GM23338 (cell line): ENCODE results near the gene WFDC12. TPM values are rescaled to one million over a fixed set of nuclear protein-coding genes. Genes with fewer than 3 reads are reported as not detected.

Source experiments
- ATAC-seq: fragments of 200-7000 bp; cut with Tn5 transposase; 3 replicates; pipeline ENCODE4 v1.9.1; 2020
- DNase-seq: peaks from one replicate; pipeline ENCODE4 v3.0.0-alpha.2; 2015; ENCODE audit warnings: low spot score
- H2AFZ ChIP-seq: fragments of 200-600 bp; sonication (generic); 2 replicates; pipeline ENCODE4 v1.8.0; 2016; ENCODE audit warnings: antibody characterized with exemption, mild to moderate bottlenecking, moderate library complexity
- H3F3A ChIP-seq: fragments of 200-600 bp; sonication (generic); replicated peaks from 2 replicates; pipeline ENCODE4 v1.8.0; 2017; ENCODE audit warnings: antibody characterized with exemption, mixed run types, low read depth
- H3K27ac ChIP-seq: fragments of 200-600 bp; sonication (generic); 2 replicates; pipeline ENCODE4 v1.6.1; 2016; ENCODE audit warnings: low read depth
- H3K27me3 ChIP-seq: fragments of 200-600 bp; sonication (generic); 2 replicates; pipeline ENCODE4 v1.8.0; 2016; ENCODE audit warnings: mild to moderate bottlenecking, mixed run types, moderate library complexity; ENCODE audit not compliant: insufficient read depth
- H3K36me3 ChIP-seq: fragments of 200-600 bp; sonication (generic); 2 replicates; pipeline ENCODE4 v1.8.0; 2016; ENCODE audit warnings: mild to moderate bottlenecking; ENCODE audit not compliant: insufficient read depth
- H3K4me1 ChIP-seq: fragments of 200-600 bp; sonication (generic); 2 replicates; pipeline ENCODE4 v1.8.0; 2016; ENCODE audit warnings: mild to moderate bottlenecking, moderate library complexity; ENCODE audit not compliant: insufficient read depth
- H3K4me2 ChIP-seq: fragments of 200-600 bp; sonication (generic); 2 replicates; pipeline ENCODE4 v1.7.1; 2017; ENCODE audit warnings: mixed run types
- H3K4me3 ChIP-seq: fragments of 200-600 bp; sonication (generic); 2 replicates; pipeline ENCODE4 v1.6.1; 2016; ENCODE audit warnings: mixed run types
- H3K79me2 ChIP-seq: fragments of 200-600 bp; sonication (generic); replicated peaks from 2 replicates; pipeline ENCODE4 v1.8.0; 2017; ENCODE audit warnings: mild to moderate bottlenecking; ENCODE audit not compliant: insufficient read depth
- H3K9me2 ChIP-seq: fragments of 200-600 bp; sonication (generic); 2 replicates; pipeline ENCODE4 v1.8.0; 2017; ENCODE audit not compliant: insufficient read depth
- H4K20me1 ChIP-seq: fragments of 200-600 bp; sonication (generic); replicated peaks from 2 replicates; pipeline ENCODE4 v1.8.0; 2017; ENCODE audit warnings: mild to moderate bottlenecking; ENCODE audit not compliant: insufficient read depth
- H3K27ac Mint-ChIP-seq: 2 replicates; pipeline ENCODE4 v1.8.0; 2020; ENCODE audit warnings: inconsistent platforms, mild to moderate bottlenecking, moderate library complexity, mixed read lengths
- H3K27me3 Mint-ChIP-seq: 3 replicates; pipeline ENCODE4 v1.8.0; 2022; ENCODE audit warnings: low read depth, mild to moderate bottlenecking, moderate library complexity, mixed read lengths, inconsistent platforms; ENCODE audit not compliant: insufficient read depth, poor library complexity
- H3K36me3 Mint-ChIP-seq: 3 replicates; pipeline ENCODE4 v1.8.0; 2021; ENCODE audit warnings: low read depth, mild to moderate bottlenecking, inconsistent platforms, moderate library complexity, mixed read lengths
- H3K4me1 Mint-ChIP-seq: 3 replicates; pipeline ENCODE4 v1.8.0; 2020; ENCODE audit warnings: mild to moderate bottlenecking, inconsistent platforms, mixed read lengths
- H3K4me3 Mint-ChIP-seq: 3 replicates; pipeline ENCODE4 v1.8.0; 2021; ENCODE audit warnings: moderate library complexity, mild to moderate bottlenecking, inconsistent platforms, mixed read lengths
- H3K9me3 Mint-ChIP-seq: 3 replicates; pipeline ENCODE4 v1.8.0; 2020; ENCODE audit warnings: moderate library complexity, mild to moderate bottlenecking, inconsistent platforms, mixed read lengths
- CREB1 ChIP-seq: fragments of 250-450 bp; sonication (Bioruptor Pico); IDR thresholded peaks from 2 replicates; pipeline ENCODE4 v1.5.0; 2020; ENCODE audit warnings: low read depth, mild to moderate bottlenecking, moderate library complexity
- CTCF ChIP-seq, 2 experiments: fragments of 200-600 bp in 1 of 2; sonication (generic) in 1 of 2; conservative IDR thresholded peaks; 2 replicates each; pipeline versions ENCODE4 v1.5.1 to v1.6.1; 2016 to 2017; ENCODE audit warnings: antibody characterized with exemption in 2 of 2, low read depth in 2 of 2, mild to moderate bottlenecking in 2 of 2, moderate library complexity in 1 of 2
- ETS1 ChIP-seq: IDR thresholded peaks from 2 replicates; pipeline ENCODE4 v1.6.1; 2016; ENCODE audit warnings: antibody characterized with exemption
- EZH2 ChIP-seq: fragments of 200-600 bp; sonication (generic); IDR thresholded peaks from one replicate; pipeline ENCODE4 v1.8.0; 2017; ENCODE audit warnings: antibody characterized with exemption, mild to moderate bottlenecking, low read depth; ENCODE audit not compliant: unreplicated experiment
- EZH2phosphoT487 ChIP-seq: fragments of 200-600 bp; sonication (generic); IDR thresholded peaks from one replicate; pipeline ENCODE4 v1.8.1; 2018; ENCODE audit warnings: antibody characterized with exemption; ENCODE audit not compliant: unreplicated experiment
- JUNB ChIP-seq: IDR thresholded peaks from one replicate; pipeline ENCODE4 v1.6.1; 2016; ENCODE audit warnings: antibody characterized with exemption; ENCODE audit not compliant: unreplicated experiment
- NANOG ChIP-seq: IDR thresholded peaks from 2 replicates; pipeline ENCODE4 v1.6.1; 2016; ENCODE audit warnings: antibody characterized with exemption, borderline replicate concordance
- REST ChIP-seq: IDR thresholded peaks from one replicate; pipeline ENCODE4 v1.6.1; 2018; ENCODE audit warnings: antibody characterized with exemption; ENCODE audit not compliant: unreplicated experiment
- ZNF114 ChIP-seq: fragments of 250-450 bp; sonication (Bioruptor Pico); IDR thresholded peaks from 2 replicates; pipeline ENCODE4 v1.5.0; 2020; ENCODE audit warnings: mild to moderate bottlenecking, moderate library complexity
- ZNF331 ChIP-seq: fragments of 250-450 bp; sonication (Bioruptor Pico); IDR thresholded peaks from 2 replicates; pipeline ENCODE4 v1.5.0; 2020; ENCODE audit warnings: low read depth, mild to moderate bottlenecking, moderate library complexity
- ZNF462 ChIP-seq: fragments of 250-450 bp; sonication (Bioruptor Pico); IDR thresholded peaks from 2 replicates; pipeline ENCODE4 v1.5.0; 2020; ENCODE audit warnings: mild to moderate bottlenecking, moderate library complexity
- polyA plus RNA-seq: library from polyadenylated mRNA; unstranded; fragments of >200 nt; fragmentation: Nextera tagmentation; extraction: Ambion mirVana; gene quantifications from 2 replicates; pipeline ENCODE4 v1.2.1, GENCODE V29; 2016
- total RNA-seq: library from RNA; depleted of rRNA; stranded (reverse); fragments of >200 nt; shearing (Covaris generic); gene quantifications from 2 replicates; pipeline ENCODE4 v1.2.3, GENCODE V29; 2014

WFDC12 gene
- total and polyA plus RNA-seq, 2 experiments from 2014 or later: not detected

GRCh38 chr20:45153147-45153546 is 28.9 kb upstream of the WFDC12 start (continued):
- no peak for TF ChIP-seq CTCF (conservative IDR thresholded peaks at IDR 0.05; ENCODE audit: low read depth in 2 of 2)
- no peak for TF ChIP-seq JUNB
- TF ChIP-seq EZH2: no peak
- TF ChIP-seq ZNF462 (CRISPR knock-in tag): no peak

GRCh38 chr20:45152405-45152804 is 28.1 kb upstream of the WFDC12 start:
- no peaks in the 10 kb centered on the region for H3F3A ChIP-seq
- no peak overlapping the region for H2AFZ ChIP-seq
- no peak overlapping the region for H3K27ac ChIP-seq
- H3K36me3 Mint-ChIP-seq: no peaks in the 10 kb centered on the region
- ATAC-seq: no peak
- H3K9me2 ChIP-seq: no peaks in the 10 kb centered on the region; the same call in 1 of the 2 replicates
- H3K27ac Mint-ChIP-seq: no peak overlapping the region
- no peak overlapping the region for H3K4me2 ChIP-seq
- no peaks in the 10 kb centered on the region for H3K4me1 Mint-ChIP-seq
- no peak for TF ChIP-seq REST
- TF ChIP-seq EZH2phosphoT487: no peak
- no peak for TF ChIP-seq EZH2
- TF ChIP-seq CREB1 (CRISPR knock-in tag): no peak
- no peak for TF ChIP-seq ETS1
- TF ChIP-seq ZNF331 (CRISPR knock-in tag): no peak
- TF ChIP-seq ZNF114 (CRISPR knock-in tag): no peak
- TF ChIP-seq NANOG: no peak
- TF ChIP-seq JUNB: no peak
- H3K36me3 ChIP-seq: no peaks in the 10 kb centered on the region
- no peaks in the 10 kb centered on the region for H4K20me1 ChIP-seq
- no peaks in the 10 kb centered on the region for H3K27me3 ChIP-seq
- peaks cover 12% of the 10 kb centered on the region; the same call in 2 of the 3 replicates for H3K9me3 Mint-ChIP-seq
- DNase-seq: no peak
- H3K4me3 Mint-ChIP-seq: no peak overlapping the region
- no peaks in the 10 kb centered on the region for H3K79me2 ChIP-seq
- H3K4me3 ChIP-seq: no peak overlapping the region
- H3K4me1 ChIP-seq: no peaks in the 10 kb centered on the region
- H3K27me3 Mint-ChIP-seq: peaks cover 5% of the 10 kb centered on the region
